HFFc6 (cell line): Measurements from ENCODE around the gene FAM78B. TPM values are rescaled to one million over a fixed set of nuclear protein-coding genes. Genes with fewer than 3 reads are reported as not detected.

Source experiments
- DNase-seq: peaks from one replicate; pipeline ENCODE4 v3.0.0-alpha.2; 2018
- H3K27ac Mint-ChIP-seq: 2 replicates; pipeline ENCODE4 v1.8.0; 2020; ENCODE audit warnings: mild to moderate bottlenecking, mixed read lengths
- H3K27me3 Mint-ChIP-seq: 2 replicates; pipeline ENCODE4 v1.8.0; 2021; ENCODE audit warnings: mild to moderate bottlenecking, moderate library complexity, mixed read lengths; ENCODE audit not compliant: insufficient read depth
- H3K36me3 Mint-ChIP-seq: 2 replicates; pipeline ENCODE4 v1.8.0; 2021; ENCODE audit warnings: low read depth, mixed read lengths
- H3K4me1 Mint-ChIP-seq: 2 replicates; pipeline ENCODE4 v1.8.0; 2020; ENCODE audit warnings: low read depth, mixed read lengths
- H3K4me3 Mint-ChIP-seq: 2 replicates; pipeline ENCODE4 v1.8.0; 2020; ENCODE audit warnings: mild to moderate bottlenecking, moderate library complexity, mixed read lengths
- H3K9me3 Mint-ChIP-seq: 2 replicates; pipeline ENCODE4 v1.8.0; 2020; ENCODE audit warnings: mild to moderate bottlenecking, mixed read lengths
- total RNA-seq, 6 experiments: library from RNA; stranded (reverse); fragmentation: NEBNext Ultra II Directional; extraction: Animal tissue kit (Norgen Biotek cat#: 25700); gene quantifications; 2 replicates in 1 of 6; 3 replicates in 5 of 6; pipeline ENCODE4 v1.2.3, GENCODE V29; 2021
- TF ChIP-seq, protein P1 (sequence below): fragments of 200-600 bp; sonication (generic); IDR thresholded peaks from 2 replicates; pipeline ENCODE4 v1.5.0; 2021; ENCODE audit warnings: antibody characterized with exemption, mild to moderate bottlenecking

Gene FAM78B
- total RNA-seq, 6 experiments from 2014 or later, result 0.11 to 0.14 TPM; not detected in 4

DNA sequence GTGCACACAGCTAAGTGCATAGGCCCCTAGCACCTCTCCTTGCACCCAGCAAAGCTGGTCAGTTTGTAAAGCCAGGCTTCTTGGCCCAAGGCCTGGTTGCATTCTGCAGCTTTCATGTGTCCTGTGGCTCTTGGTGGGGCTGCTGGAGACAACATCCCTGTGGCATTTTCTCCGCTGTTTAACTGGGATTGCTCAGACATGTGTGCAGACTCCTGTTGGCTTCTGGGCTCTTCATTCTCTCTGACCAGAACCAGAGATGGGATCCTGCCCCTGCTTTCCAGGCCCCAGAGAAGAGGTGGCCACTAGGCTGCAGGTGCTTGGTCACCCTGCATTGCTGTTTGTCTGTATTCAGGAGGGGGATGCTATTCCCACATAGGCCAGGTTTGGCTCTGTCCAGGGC lies 50.8 kb downstream of the FAM78B start:
- H3K9me3 Mint-ChIP-seq, result peaks cover 30% of the 10 kb centered on the region
- H3K27ac Mint-ChIP-seq, result no peak overlapping the region
- TF ChIP-seq, protein P1, sequence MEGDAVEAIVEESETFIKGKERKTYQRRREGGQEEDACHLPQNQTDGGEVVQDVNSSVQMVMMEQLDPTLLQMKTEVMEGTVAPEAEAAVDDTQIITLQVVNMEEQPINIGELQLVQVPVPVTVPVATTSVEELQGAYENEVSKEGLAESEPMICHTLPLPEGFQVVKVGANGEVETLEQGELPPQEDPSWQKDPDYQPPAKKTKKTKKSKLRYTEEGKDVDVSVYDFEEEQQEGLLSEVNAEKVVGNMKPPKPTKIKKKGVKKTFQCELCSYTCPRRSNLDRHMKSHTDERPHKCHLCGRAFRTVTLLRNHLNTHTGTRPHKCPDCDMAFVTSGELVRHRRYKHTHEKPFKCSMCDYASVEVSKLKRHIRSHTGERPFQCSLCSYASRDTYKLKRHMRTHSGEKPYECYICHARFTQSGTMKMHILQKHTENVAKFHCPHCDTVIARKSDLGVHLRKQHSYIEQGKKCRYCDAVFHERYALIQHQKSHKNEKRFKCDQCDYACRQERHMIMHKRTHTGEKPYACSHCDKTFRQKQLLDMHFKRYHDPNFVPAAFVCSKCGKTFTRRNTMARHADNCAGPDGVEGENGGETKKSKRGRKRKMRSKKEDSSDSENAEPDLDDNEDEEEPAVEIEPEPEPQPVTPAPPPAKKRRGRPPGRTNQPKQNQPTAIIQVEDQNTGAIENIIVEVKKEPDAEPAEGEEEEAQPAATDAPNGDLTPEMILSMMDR, result no peak
- no peaks in the 10 kb centered on the region for H3K36me3 Mint-ChIP-seq
- peaks cover 2% of the 10 kb centered on the region; the same call in 1 of the 2 replicates for H3K27me3 Mint-ChIP-seq
- no peak for DNase-seq
- no peaks in the 10 kb centered on the region for H3K4me1 Mint-ChIP-seq
- no peak overlapping the region for H3K4me3 Mint-ChIP-seq

DNA sequence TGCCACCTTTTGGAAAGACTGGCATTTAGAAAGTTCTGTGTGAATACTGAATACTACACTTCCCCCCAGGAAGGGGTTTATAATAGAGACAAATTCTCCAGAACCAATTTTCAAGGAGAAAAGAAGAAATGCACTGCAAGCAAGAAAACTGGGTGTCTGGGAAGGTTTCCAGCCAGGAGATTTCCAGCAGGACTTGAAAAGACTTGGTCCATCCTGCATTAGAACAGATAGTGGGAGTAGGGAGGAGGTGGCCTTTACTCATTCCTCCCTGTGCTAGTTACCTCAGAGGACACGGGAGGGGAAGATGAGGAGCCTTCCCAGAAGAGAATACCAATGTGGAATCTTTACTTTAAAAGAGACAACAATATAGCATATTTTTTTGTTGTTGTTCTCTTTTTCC lies 52.4 kb downstream of the FAM78B start:
- Mint-ChIP-seq H3K4me1 (no peaks in the 10 kb centered on the region), H3K4me3 (no peak overlapping the region), H3K27ac (no peak overlapping the region), H3K9me3 (peaks cover 26% of the 10 kb centered on the region), H3K36me3 (no peaks in the 10 kb centered on the region), H3K27me3 (peaks cover 2% of the 10 kb centered on the region; the same call in 1 of the 2 replicates)
- TF ChIP-seq, protein P1, result no peak
- DNase-seq, result no peak

DNA sequence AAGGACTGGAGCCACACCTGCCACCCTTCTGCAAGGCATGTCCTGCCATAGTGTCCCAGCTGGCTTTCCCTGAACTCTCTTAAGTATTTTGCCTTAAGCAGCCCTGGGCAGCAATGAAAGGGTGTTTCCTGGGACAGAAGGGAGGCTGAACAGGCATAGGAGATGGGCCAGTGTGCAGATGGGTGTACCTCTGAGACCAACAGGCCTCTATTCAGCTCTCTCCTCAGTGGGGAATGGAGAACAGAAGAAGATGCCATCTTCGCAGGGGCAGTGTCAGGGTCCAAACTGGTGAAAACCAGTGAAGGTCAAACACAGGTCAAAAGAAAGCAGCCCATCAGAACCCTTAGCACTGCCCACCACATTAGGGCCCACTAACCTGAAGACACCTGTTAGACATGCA lies 53.2 kb downstream of the FAM78B start:
- H3K36me3 Mint-ChIP-seq, result no peaks in the 10 kb centered on the region
- H3K4me3 Mint-ChIP-seq, result no peak overlapping the region
- H3K27me3 Mint-ChIP-seq, result peaks cover 2% of the 10 kb centered on the region
- peaks cover 24% of the 10 kb centered on the region for H3K9me3 Mint-ChIP-seq
- TF ChIP-seq, protein P1, result no peak
- H3K27ac Mint-ChIP-seq, result no peak overlapping the region
- no peaks in the 10 kb centered on the region for H3K4me1 Mint-ChIP-seq
- DNase-seq, result no peak

DNA sequence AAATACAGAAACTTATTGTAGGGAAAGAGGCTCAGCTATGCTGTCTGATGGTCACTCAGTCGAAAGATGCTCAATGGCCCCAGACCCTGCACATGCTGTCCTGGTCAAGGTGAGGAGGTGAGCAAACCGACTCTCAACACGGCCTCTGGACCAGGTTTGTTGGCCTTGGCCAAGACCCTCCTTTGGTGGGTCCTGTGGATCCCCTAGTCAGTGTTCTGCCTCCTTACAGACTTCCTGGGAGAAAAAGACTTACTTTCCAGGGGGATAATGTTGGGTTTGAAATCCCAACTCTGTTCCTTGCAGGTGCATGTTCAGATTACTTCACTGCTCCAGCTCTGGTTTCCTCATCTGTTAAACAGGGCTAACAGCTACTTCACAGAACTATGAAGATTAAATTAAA lies 53.8 kb downstream of the FAM78B start:
- H3K36me3 Mint-ChIP-seq, result no peaks in the 10 kb centered on the region
- H3K27me3 Mint-ChIP-seq, result peaks cover 2% of the 10 kb centered on the region
- H3K4me3 Mint-ChIP-seq, result no peak overlapping the region
- no peak for DNase-seq
- TF ChIP-seq, protein P1, result no peak
- peaks cover 28% of the 10 kb centered on the region for H3K9me3 Mint-ChIP-seq
- H3K27ac Mint-ChIP-seq, result no peak overlapping the region
- H3K4me1 Mint-ChIP-seq, result no peaks in the 10 kb centered on the region

DNA sequence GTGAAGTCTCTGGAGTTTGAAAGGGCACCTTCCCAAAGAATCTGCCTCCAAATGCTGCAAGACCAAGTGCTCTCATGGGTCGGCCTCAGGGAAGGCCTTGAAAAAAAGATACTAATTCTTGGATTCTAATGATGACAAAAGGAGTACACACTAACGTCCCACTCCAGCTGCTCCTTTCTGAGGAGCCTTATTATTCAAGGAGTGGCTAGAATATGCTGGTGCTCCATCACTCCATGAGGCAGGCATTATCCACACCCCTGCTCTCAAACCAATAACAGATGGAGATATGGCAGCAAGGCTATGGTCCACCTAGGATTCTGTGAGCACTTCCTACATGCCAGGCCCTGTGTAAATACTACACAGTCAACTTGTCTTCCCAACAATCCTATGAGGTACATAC lies 54.4 kb downstream of the FAM78B start:
- no peak overlapping the region for H3K4me3 Mint-ChIP-seq
- no peaks in the 10 kb centered on the region; the same call in 1 of the 2 replicates for H3K27me3 Mint-ChIP-seq
- no peaks in the 10 kb centered on the region for H3K36me3 Mint-ChIP-seq
- no peaks in the 10 kb centered on the region for H3K4me1 Mint-ChIP-seq
- H3K27ac Mint-ChIP-seq, result no peak overlapping the region
- TF ChIP-seq, protein P1, result no peak
- H3K9me3 Mint-ChIP-seq, result peaks cover 22% of the 10 kb centered on the region
- no peak for DNase-seq

DNA sequence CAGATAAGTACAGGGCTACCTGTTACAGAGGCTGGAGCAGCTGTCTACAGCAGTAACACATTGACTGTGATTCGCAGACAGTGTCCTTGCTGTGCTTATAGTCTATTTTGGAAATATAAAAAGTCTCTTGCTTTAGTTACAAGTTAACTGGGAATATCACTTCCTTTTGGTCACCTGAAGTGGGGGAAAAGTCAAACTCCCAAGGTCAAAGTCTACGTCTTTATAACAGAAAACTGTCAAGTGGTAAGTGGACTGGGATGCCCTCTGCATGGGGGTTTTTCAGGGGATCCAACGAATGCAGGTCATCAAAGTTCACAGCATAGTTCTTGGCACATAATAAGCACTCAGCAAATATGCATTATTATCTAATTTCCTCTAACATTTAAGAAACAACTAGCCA lies 55.4 kb downstream of the FAM78B start:
- no peak for DNase-seq
- TF ChIP-seq, protein P1, result no peak
- Mint-ChIP-seq H3K4me3 (no peak overlapping the region), H3K27ac (no peak overlapping the region), H3K9me3 (peaks cover 26% of the 10 kb centered on the region), H3K36me3 (no peaks in the 10 kb centered on the region), H3K27me3 (no peaks in the 10 kb centered on the region; the same call in none of the 2 replicates), H3K4me1 (no peaks in the 10 kb centered on the region)
